HL-60 (cell line): Measurements from ENCODE around the gene ADGRG6.

Experiments used
- REST ChIP-seq: IDR thresholded peaks from 2 replicates; pipeline ENCODE4 v1.6.1; 2012; ENCODE audit warnings: low read depth; ENCODE audit not compliant: insufficient replicate concordance
- TF ChIP-seq, protein P1 (sequence below): IDR thresholded peaks from one replicate; pipeline ENCODE4 v1.5.1; 2011; ENCODE audit warnings: low read length, control low read depth, inconsistent platforms; ENCODE audit not compliant: insufficient read depth

GRCh38 chr6:142303176-142303533, 1.3 kb downstream of the ADGRG6 start:
- TF ChIP-seq, protein P1, sequence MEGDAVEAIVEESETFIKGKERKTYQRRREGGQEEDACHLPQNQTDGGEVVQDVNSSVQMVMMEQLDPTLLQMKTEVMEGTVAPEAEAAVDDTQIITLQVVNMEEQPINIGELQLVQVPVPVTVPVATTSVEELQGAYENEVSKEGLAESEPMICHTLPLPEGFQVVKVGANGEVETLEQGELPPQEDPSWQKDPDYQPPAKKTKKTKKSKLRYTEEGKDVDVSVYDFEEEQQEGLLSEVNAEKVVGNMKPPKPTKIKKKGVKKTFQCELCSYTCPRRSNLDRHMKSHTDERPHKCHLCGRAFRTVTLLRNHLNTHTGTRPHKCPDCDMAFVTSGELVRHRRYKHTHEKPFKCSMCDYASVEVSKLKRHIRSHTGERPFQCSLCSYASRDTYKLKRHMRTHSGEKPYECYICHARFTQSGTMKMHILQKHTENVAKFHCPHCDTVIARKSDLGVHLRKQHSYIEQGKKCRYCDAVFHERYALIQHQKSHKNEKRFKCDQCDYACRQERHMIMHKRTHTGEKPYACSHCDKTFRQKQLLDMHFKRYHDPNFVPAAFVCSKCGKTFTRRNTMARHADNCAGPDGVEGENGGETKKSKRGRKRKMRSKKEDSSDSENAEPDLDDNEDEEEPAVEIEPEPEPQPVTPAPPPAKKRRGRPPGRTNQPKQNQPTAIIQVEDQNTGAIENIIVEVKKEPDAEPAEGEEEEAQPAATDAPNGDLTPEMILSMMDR: no peak
- TF ChIP-seq REST: no peak
